ENCODE results near the gene CLCNKB. TPM values are rescaled to one million over a fixed set of nuclear protein-coding genes. Genes with fewer than 3 reads are reported as not detected.
A peak's percentile ranks its signal among the peaks of the same experiment; 100 is the strongest.

The CLCNKB gene
- total and polyA plus RNA-seq, 3 donors from 2014 or later, result 2.3 to 4.2 (median 3.7) TPM

- DNase-seq, result peak; percentile 59
- intact Hi-C loops (cut with DNase I; ENCODE audit: low total_unique reads), result no loop called here
- H3K4me3 ChIP-seq, result no peak overlapping the region
- H3K4me1 ChIP-seq, result peaks cover 9% of the 10 kb centered on the region
- H3K27ac ChIP-seq, result no peak overlapping the region
- no peaks in the 10 kb centered on the region for H3K27me3 ChIP-seq
- no peaks in the 10 kb centered on the region for H3K36me3 ChIP-seq (ENCODE audit: low read depth, missing control alignments)
- TF ChIP-seq CTCF (IDR thresholded peaks at IDR 0.05) (no peak), POLR2A (IDR thresholded peaks at IDR 0.05) (no peak)
- H3K9me3 ChIP-seq, result no peaks in the 10 kb centered on the region
- WGBS, 2 donors, result 61 to 70% methylated on average over 6 to 11 of the region's 11 CpGs
Observed at GRCh38 chr1:16068356-16069270, 25.0 kb downstream of the CLCNKB start.

GRCh38 chr1:16070640-16071355 is 27.2 kb downstream of the CLCNKB start:
- no peaks in the 10 kb centered on the region for H3K36me3 ChIP-seq (ENCODE audit: low read depth, missing control alignments)
- TF ChIP-seq CTCF (IDR thresholded peaks at IDR 0.05) (no peak), POLR2A (IDR thresholded peaks at IDR 0.05) (no peak)
- no peaks in the 10 kb centered on the region for H3K9me3 ChIP-seq
- no peak overlapping the region for H3K4me3 ChIP-seq
- intact Hi-C loops (cut with DNase I; ENCODE audit: low total_unique reads), result no loop called here
- no peaks in the 10 kb centered on the region for H3K27me3 ChIP-seq
- 87 to 91% methylated on average over 8 to 9 of the region's 9 CpGs for WGBS, 2 donors
- no peak for DNase-seq
- peaks cover 16% of the 10 kb centered on the region for H3K4me1 ChIP-seq
- H3K27ac ChIP-seq, result no peak overlapping the region

DNA sequence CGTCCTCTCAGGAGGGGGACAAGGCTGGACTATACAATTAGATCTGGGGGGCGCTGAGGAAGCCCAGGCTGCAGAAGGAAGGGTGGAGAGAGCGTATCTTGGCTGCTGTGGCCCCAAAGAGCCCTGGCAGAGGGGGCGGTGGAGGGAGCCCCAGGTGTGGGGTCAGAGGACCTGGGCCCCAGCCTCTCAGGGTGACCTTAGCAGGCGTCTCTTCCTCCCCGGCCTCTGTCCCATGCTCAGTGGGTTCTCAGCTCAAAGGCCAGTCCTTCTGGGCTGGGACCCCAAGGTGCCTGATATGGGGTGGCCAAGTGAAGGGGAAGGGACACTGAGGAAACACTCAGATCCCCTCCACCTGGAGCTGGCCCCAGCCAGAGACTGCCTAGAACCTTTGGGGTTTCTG is 28.0 kb downstream of the CLCNKB start:
- Histone ChIP-seq H3K27me3 (no peaks in the 10 kb centered on the region), H3K36me3 (ENCODE audit: low read depth, missing control alignments) (no peaks in the 10 kb centered on the region), H3K27ac (no peak overlapping the region), H3K9me3 (no peaks in the 10 kb centered on the region), H3K4me3 (no peak overlapping the region), H3K4me1 (peaks cover 16% of the 10 kb centered on the region)
- TF ChIP-seq POLR2A (IDR thresholded peaks at IDR 0.05) (no peak), CTCF (IDR thresholded peaks at IDR 0.05) (no peak)
- 97 to 100% methylated on average over 2 to 6 of the region's 6 CpGs for WGBS, 2 donors
- DNase-seq, result no peak
- intact Hi-C loops (cut with DNase I; ENCODE audit: low total_unique reads), result no loop called here

GRCh38 chr1:16072095-16072494 is 28.5 kb downstream of the CLCNKB start:
- peaks cover 16% of the 10 kb centered on the region for H3K4me1 ChIP-seq
- no peaks in the 10 kb centered on the region for H3K36me3 ChIP-seq (ENCODE audit: low read depth, missing control alignments)
- H3K9me3 ChIP-seq, result no peaks in the 10 kb centered on the region
- H3K27ac ChIP-seq, result no peak overlapping the region
- TF ChIP-seq CTCF (IDR thresholded peaks at IDR 0.05) (no peak), POLR2A (IDR thresholded peaks at IDR 0.05) (no peak)
- WGBS, 2 donors, result 85 to 95% methylated on average over 5 of the region's 5 CpGs
- intact Hi-C loops (cut with DNase I; ENCODE audit: low total_unique reads), result no loop called here
- H3K27me3 ChIP-seq, result no peaks in the 10 kb centered on the region
- H3K4me3 ChIP-seq, result no peak overlapping the region
- DNase-seq, result no peak

Measured in testis (tissue), 3 donors.